Activated CD8-positive, alpha-beta T cell treated with anti-CD3 and anti-CD28 coated beads for 36 hours (primary cell): Measurements from ENCODE around the gene TMEM53. TPM values are rescaled to one million over a fixed set of nuclear protein-coding genes. Genes with fewer than 3 reads are reported as not detected.
A peak's percentile ranks its signal among the peaks of the same experiment; 100 is the strongest.

ENCODE experiments used
- ATAC-seq: fragments of 200-7000 bp; cut with Tn5 transposase; one replicate; pipeline ENCODE4 v1.10.0; 2021; ENCODE audit warnings: mild to moderate bottlenecking, moderate library complexity
- CTCF ChIA-PET: fragments of 350-600 bp; sonication (Branson Sonifier 250); formaldehyde crosslinking; loops from one replicate; lab custom pipeline; 2021; ENCODE audit warnings: antibody characterized with exemption; lab: Charles Lee
- POLR2A ChIA-PET: fragments of 350-600 bp; sonication (Branson Sonifier 250); formaldehyde crosslinking; loops from one replicate; lab custom pipeline; 2021; ENCODE audit warnings: antibody characterized with exemption; lab: Charles Lee
- DNase-seq: peaks from one replicate; pipeline ENCODE4 v3.0.0-alpha.2; 2020
- H3K27ac Mint-ChIP-seq: one replicate; pipeline ENCODE4 v1.8.0; 2021; ENCODE audit warnings: mild to moderate bottlenecking, mixed read lengths
- H3K27me3 Mint-ChIP-seq: one replicate; pipeline ENCODE4 v1.8.0; 2021; ENCODE audit warnings: mixed read lengths
- H3K36me3 Mint-ChIP-seq: one replicate; pipeline ENCODE4 v1.8.0; 2021; ENCODE audit warnings: low read depth, mixed read lengths
- H3K4me1 Mint-ChIP-seq: one replicate; pipeline ENCODE4 v1.8.0; 2021; ENCODE audit warnings: low read depth, mixed read lengths
- H3K4me3 Mint-ChIP-seq: one replicate; pipeline ENCODE4 v1.8.0; 2021; ENCODE audit warnings: mild to moderate bottlenecking, moderate library complexity, mixed read lengths
- H3K9me3 Mint-ChIP-seq: one replicate; pipeline ENCODE4 v1.8.0; 2021; ENCODE audit warnings: mixed read lengths
- CTCF ChIP-seq: fragments of 200-600 bp; IDR thresholded peaks from one replicate; pipeline ENCODE4 v1.8.0; 2022; ENCODE audit warnings: antibody characterized with exemption, mild to moderate bottlenecking
- intact Hi-C: fragments of 100-400 bp; cut with micrococcal nuclease; formaldehyde crosslinking; loops from one replicate; pipeline ENCODE4 v1.10.0; 2022
- total RNA-seq, 2 experiments: library from RNA; stranded (reverse); gene quantifications; one replicate each; pipeline ENCODE4 v1.2.3, GENCODE V29; 2021

TMEM53 gene
- total RNA-seq, 2 experiments from 2014 or later, result 2.3 to 3.5 TPM

DNA sequence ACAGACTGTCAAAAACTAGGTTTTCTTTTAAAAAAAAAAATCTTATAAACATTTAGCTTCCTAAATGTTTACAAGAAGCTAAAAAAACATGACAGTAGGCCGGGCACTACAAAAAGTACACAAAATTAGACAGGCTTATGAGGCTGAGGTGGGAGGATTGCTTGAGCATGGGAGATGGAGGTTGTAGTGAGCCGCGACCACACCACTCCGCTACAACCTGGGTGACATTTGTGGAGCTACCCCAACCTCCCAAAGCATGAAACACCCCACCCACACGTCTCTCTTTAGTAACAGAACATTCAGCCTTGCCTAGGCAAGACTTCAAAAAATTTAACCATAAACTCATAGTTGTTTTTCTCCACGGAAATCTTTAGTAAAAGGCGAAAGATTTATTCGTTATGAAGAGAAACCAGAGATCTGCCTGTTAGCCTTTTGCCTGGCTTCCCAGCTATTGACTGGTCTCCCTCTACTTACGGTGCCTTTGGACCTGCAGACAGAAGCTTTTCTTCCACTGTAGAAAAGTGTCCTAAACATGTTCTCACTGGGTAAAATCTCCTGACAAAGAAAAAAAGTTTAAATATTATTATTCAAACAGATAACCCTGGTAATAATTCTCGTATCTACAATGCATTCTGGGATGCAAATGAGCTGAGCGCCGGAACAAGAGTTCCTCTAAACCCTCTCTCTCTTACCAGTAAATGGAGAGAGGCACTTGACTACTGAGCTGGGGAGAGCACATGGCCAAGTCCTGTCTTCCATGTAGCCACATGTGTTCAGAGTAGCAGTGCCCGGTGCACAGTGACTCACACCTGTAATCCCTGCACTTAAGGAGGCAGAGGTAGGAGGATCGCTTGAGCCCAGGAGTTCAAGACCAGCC is 47.4 kb upstream of the TMEM53 start:
- Mint-ChIP-seq H3K4me3 (peak overlapping the region; percentile 72), H3K4me1 (peaks cover 74% of the 10 kb centered on the region), H3K27ac (peak overlapping the region; percentile 92), H3K27me3 (peaks cover 4% of the 10 kb centered on the region), H3K36me3 (peaks cover 22% of the 10 kb centered on the region), H3K9me3 (no peaks in the 10 kb centered on the region)
- ATAC-seq (peak; percentile 78), DNase-seq (peak; percentile 95)
- ChIA-PET POLR2A (interaction anchor here (0.6 to 15.4 kb wide), 58 partner anchors 9 to 865 kb away, joined by 3 to 553 read pairs (median 6); partner anchors contain the start of genes ARMH1, BEST4, BTBD19 and CCDC163), CTCF (interaction anchor here (0.6 to 3.1 kb wide), 9 partner anchors 9 to 290 kb away, joined by 3 to 38 read pairs (median 3); partner anchors contain the start of genes RNU5D-1 and UROD)
- no peak for TF ChIP-seq CTCF
- intact Hi-C loops, result loop anchor here (1.0 kb wide), 2 partner anchors 10 to 98 kb away; partner anchors contain the start of gene RNU5D-1

- intact Hi-C loops, result no loop called here
- no peak for DNase-seq
- H3K36me3 Mint-ChIP-seq, result peaks cover 14% of the 10 kb centered on the region
- peaks cover 75% of the 10 kb centered on the region for H3K4me1 Mint-ChIP-seq
- H3K9me3 Mint-ChIP-seq, result no peaks in the 10 kb centered on the region
- TF ChIP-seq CTCF, result no peak
- CTCF ChIA-PET, result interaction anchor here (3.1 kb wide), 1 partner anchor 11 kb away, joined by 38 read pairs; the partner anchor contains the start of gene RNU5D-1
- peaks cover 4% of the 10 kb centered on the region for H3K27me3 Mint-ChIP-seq
- peak overlapping the region; percentile 71 for H3K27ac Mint-ChIP-seq
- ATAC-seq, result no peak
- no peak overlapping the region for H3K4me3 Mint-ChIP-seq
- POLR2A ChIA-PET, result interaction anchor here (1.2 to 15.4 kb wide), 10 partner anchors 9 to 291 kb away, joined by 3 to 553 read pairs (median 68); partner anchors contain the start of genes BTBD19, DYNLT4, HECTD3 and RNU5D-1
These were observed 46.0 kb upstream of the TMEM53 start for GRCh38 chr1:44720281-44720680.

DNA sequence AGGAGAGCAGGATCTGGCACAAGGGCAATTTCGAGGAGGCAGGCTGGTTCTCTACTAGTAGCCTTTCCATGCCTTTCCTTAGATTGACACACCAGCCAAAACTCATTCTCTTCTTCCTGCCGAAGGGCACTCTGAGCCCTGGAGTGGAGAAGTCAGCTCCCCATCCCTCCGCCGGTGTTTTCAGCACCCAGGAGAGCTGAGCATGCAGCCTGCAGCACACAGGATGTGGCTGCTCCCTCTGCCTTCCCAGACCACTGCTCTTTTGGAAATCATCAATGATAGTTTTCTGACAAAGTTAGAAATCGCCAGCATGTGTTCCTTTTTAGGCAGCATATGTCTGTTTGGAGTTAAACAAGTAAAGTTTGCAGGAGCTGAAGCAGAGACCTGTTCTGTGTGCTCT is 45.0 kb upstream of the TMEM53 start:
- intact Hi-C loops, result no loop called here
- DNase-seq (no peak), ATAC-seq (no peak)
- Mint-ChIP-seq H3K9me3 (no peaks in the 10 kb centered on the region), H3K36me3 (peaks cover 7% of the 10 kb centered on the region), H3K27me3 (peaks cover 4% of the 10 kb centered on the region), H3K4me1 (peaks cover 75% of the 10 kb centered on the region), H3K27ac (peak overlapping the region; percentile 52), H3K4me3 (no peak overlapping the region)
- ChIA-PET CTCF (interaction anchor here (0.9 to 2.8 kb wide), 2 partner anchors 10 to 12 kb away, joined by 3 to 17 read pairs; partner anchors contain the start of gene RNU5D-1), POLR2A (interaction anchor here (0.6 to 15.4 kb wide), 6 partner anchors 8 to 292 kb away, joined by 3 to 553 read pairs (median 108); partner anchors contain the start of genes ARMH1, BTBD19, DYNLT4 and HECTD3)
- no peak for TF ChIP-seq CTCF

DNA sequence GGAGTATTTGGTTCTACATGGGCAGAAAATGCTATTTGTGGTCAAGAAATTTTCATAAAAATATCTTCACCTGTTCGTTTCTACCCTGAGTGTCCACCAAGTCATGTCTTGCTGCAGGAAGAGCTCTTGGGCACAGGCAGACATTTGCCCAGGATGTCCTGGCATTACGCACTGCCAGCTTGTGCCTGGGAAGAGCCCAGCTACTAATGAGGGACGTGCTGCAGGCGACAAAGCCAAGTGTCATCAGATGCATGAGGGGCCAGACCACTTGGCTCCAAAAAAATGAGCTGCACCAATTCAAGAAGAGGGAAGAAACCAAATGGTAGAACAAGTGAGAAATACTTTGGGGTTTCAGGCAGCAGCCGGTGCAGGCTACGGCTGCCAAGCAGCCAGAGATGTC is 43.8 kb upstream of the TMEM53 start:
- Mint-ChIP-seq H3K4me1 (peaks cover 66% of the 10 kb centered on the region), H3K4me3 (no peak overlapping the region), H3K9me3 (no peaks in the 10 kb centered on the region), H3K36me3 (peaks cover 2% of the 10 kb centered on the region), H3K27ac (no peak overlapping the region), H3K27me3 (peaks cover 4% of the 10 kb centered on the region)
- no peak for ATAC-seq
- intact Hi-C loops, result no loop called here
- POLR2A ChIA-PET, result interaction anchor here (1.0 to 15.4 kb wide), 5 partner anchors 15 to 105 kb away, joined by 5 to 553 read pairs (median 7); partner anchors contain the start of genes RNU5D-1 and RPS8
- DNase-seq, result no peak
- TF ChIP-seq CTCF, result no peak
- CTCF ChIA-PET, result interaction anchor here (0.8 to 2.8 kb wide), 6 partner anchors 9 to 54 kb away, joined by 3 to 17 read pairs (median 4); partner anchors contain the start of gene RNU5D-1
